CD8-positive, alpha-beta memory T cell (primary cell): ENCODE measurements around the gene PRSS2. TPM values are rescaled to one million over a fixed set of nuclear protein-coding genes. Genes with fewer than 3 reads are reported as not detected.
"Not testable (repeated sequence)": the region's sequence is repeated elsewhere in the genome, so short reads cannot be mapped to it uniquely, and the experiment has no call there.

Source experiments
- CTCF ChIA-PET: fragments of 350-600 bp; sonication (Branson Sonifier 250); formaldehyde crosslinking; loops from one replicate; lab custom pipeline; 2021; ENCODE audit warnings: antibody characterized with exemption; lab: Charles Lee
- POLR2A ChIA-PET: fragments of 350-600 bp; sonication (Branson Sonifier 250); formaldehyde crosslinking; loops from one replicate; lab custom pipeline; 2021; ENCODE audit warnings: antibody characterized with exemption; lab: Charles Lee
- DNase-seq, 5 donors: peaks; one replicate each; pipeline versions ENCODE4 v3.0.0 to v3.0.0-alpha.2; 2020 to 2022; ENCODE audit warnings: mixed read lengths in 1 of 5
- H3K27ac ChIP-seq: one replicate; pipeline ENCODE4 v1.7.0; 2013; ENCODE audit warnings: low read depth, mild to moderate bottlenecking, low read length, moderate library complexity
- H3K27me3 ChIP-seq: 2 replicates; pipeline ENCODE4 v1.7.0; 2013; ENCODE audit warnings: low read length, mild to moderate bottlenecking; ENCODE audit not compliant: insufficient read depth, poor library complexity, severe bottlenecking
- H3K36me3 ChIP-seq: 2 replicates; pipeline ENCODE4 v1.7.0; 2013; ENCODE audit warnings: mild to moderate bottlenecking, low read length, moderate library complexity; ENCODE audit not compliant: insufficient read depth
- H3K4me1 ChIP-seq: 2 replicates; pipeline ENCODE4 v1.7.0; 2013; ENCODE audit warnings: mild to moderate bottlenecking, low read length, moderate library complexity; ENCODE audit not compliant: insufficient read depth
- H3K4me3 ChIP-seq: 2 replicates; pipeline ENCODE4 v1.7.0; 2013; ENCODE audit warnings: mild to moderate bottlenecking, low read length
- H3K9me3 ChIP-seq: 2 replicates; pipeline ENCODE4 v1.7.0; 2013; ENCODE audit warnings: mild to moderate bottlenecking, low read length
- H3K27ac Mint-ChIP-seq, 8 donors: one replicate each; pipeline ENCODE4 v1.8.0; 2020 to 2021; ENCODE audit warnings: mixed read lengths in 8 of 8, mild to moderate bottlenecking in 6 of 8, inconsistent platforms in 3 of 8, moderate library complexity in 3 of 8
- H3K27me3 Mint-ChIP-seq, 2 donors: one replicate each; pipeline ENCODE4 v1.8.0; 2020 to 2021; ENCODE audit warnings: mixed read lengths in 2 of 2, mild to moderate bottlenecking in 1 of 2, moderate library complexity in 1 of 2
- H3K36me3 Mint-ChIP-seq, 3 donors: one replicate each; pipeline ENCODE4 v1.8.0; 2020 to 2021; ENCODE audit warnings: mixed read lengths in 3 of 3, inconsistent platforms in 1 of 3, mild to moderate bottlenecking in 1 of 3
- H3K4me1 Mint-ChIP-seq, 3 donors: one replicate each; pipeline ENCODE4 v1.8.0; 2020 to 2021; ENCODE audit warnings: mixed read lengths in 3 of 3, inconsistent platforms in 1 of 3, mild to moderate bottlenecking in 1 of 3
- H3K4me3 Mint-ChIP-seq, 7 donors: one replicate each; pipeline ENCODE4 v1.8.0; 2020 to 2021; ENCODE audit warnings: mixed read lengths in 7 of 7, mild to moderate bottlenecking in 6 of 7, moderate library complexity in 4 of 7, inconsistent platforms in 2 of 7
- H3K9me3 Mint-ChIP-seq, 5 donors: one replicate each; pipeline ENCODE4 v1.8.0; 2020 to 2022; ENCODE audit warnings: mixed read lengths in 5 of 5, mild to moderate bottlenecking in 3 of 5, moderate library complexity in 2 of 5, inconsistent platforms in 1 of 5
- polyA plus RNA-seq: library from polyadenylated mRNA; unstranded; fragments of 300-500 nt; fragmentation: Illumina TruSeq; gene quantifications from one replicate; pipeline ENCODE4 v1.2.3, GENCODE V29; 2021
- total RNA-seq, 2 experiments: library from RNA; stranded (reverse); gene quantifications; one replicate each; pipeline ENCODE4 v1.2.3, GENCODE V29; 2021

The PRSS2 gene
- total RNA-seq (not detected), polyA plus RNA-seq (not detected)

DNA sequence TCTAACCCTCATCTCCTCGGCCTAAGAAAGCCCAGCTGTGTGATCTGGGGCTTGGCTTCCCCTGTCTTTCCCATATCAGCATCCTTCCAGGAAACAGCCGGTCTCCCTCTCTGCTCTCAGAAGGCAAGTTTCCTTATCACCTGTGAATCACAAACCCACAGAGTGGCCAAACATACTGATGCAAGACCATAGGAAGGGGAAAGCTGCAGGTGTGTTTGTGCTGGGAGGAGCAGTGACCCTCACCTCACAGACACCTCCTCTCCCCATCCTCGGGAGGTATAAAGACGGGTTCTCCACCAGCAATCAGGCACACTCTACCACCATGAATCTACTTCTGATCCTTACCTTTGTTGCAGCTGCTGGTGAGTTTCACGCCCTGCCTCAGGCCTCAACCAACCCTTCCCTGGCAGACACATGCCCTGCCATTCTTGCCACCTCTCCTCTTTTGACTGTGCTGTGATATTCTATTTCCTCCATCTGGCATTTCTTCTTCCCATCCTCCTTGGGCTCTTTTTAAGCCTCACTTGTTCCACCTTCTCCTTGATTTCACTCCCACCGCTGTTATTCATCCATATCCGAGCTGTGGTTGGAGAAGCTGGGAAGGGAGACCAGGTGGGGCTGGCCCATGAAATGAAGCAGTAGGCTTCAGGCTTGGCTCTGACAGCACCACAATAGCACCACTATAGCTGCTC, at the start of gene PRSS2:
Gene PRSS2, plus strand, starts transcription at position 310 of the 692 bp plus-strand sequence. Its CDS starts 13 bp downstream, at position 323.
- Mint-ChIP-seq H3K9me3 (no peaks in the 10 kb centered on the region), H3K27ac (peak within 1 kb of the TSS in 1 of 8 donors; percentile 72), H3K4me1 (peaks cover 0 to 2% (median 0%) of the 10 kb centered on the region in 3 donors), H3K36me3 (no peaks in the 10 kb centered on the region), H3K27me3 (peaks cover 2 to 3% of the 10 kb centered on the region in 2 donors), H3K4me3 (no peak within 1 kb of the TSS)
- ChIA-PET POLR2A (no interaction called here), CTCF (no interaction called here)
- Histone ChIP-seq H3K9me3 (no peaks in the 10 kb centered on the region), H3K4me1 (no peaks in the 10 kb centered on the region), H3K4me3 (no peak within 1 kb of the TSS), H3K27ac (no peak within 1 kb of the TSS), H3K36me3 (no peaks in the 10 kb centered on the region), H3K27me3 (no peaks in the 10 kb centered on the region)
- DNase-seq = no peak

DNA sequence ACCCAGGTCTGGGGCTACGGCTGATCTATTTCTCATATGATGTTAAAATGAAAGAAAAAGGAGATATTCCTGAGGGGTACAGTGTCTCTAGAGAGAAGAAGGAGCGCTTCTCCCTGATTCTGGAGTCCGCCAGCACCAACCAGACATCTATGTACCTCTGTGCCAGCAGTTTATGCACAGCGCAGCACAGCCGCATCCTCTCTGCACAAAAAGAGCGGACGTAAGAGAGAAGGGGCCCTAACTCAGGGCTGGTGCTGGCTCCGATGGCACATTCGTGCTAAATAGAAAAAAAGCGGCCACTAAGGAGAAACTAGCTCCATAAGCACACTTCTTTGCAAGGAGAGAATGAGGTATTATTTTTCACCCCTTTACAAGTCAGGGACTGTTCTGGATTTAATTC, 49.8 kb upstream of the PRSS2 start:
- Mint-ChIP-seq H3K4me3 (peak overlapping the region; percentile 54 to 92 (median 76)), H3K36me3 (no peaks in the 10 kb centered on the region), H3K4me1 (peaks cover 37 to 44% (median 37%) of the 10 kb centered on the region in 3 donors), H3K27ac (peak overlapping the region in 6 of 8 donors; percentile 71 to 98 (median 84)), H3K27me3 (no peaks in the 10 kb centered on the region), H3K9me3 (no peaks in the 10 kb centered on the region)
- POLR2A ChIA-PET = no interaction called here
- Histone ChIP-seq H3K27me3 (no peaks in the 10 kb centered on the region), H3K27ac (no peak overlapping the region), H3K4me3 (no peak overlapping the region), H3K4me1 (peaks cover 13% of the 10 kb centered on the region), H3K9me3 (no peaks in the 10 kb centered on the region), H3K36me3 (no peaks in the 10 kb centered on the region)
- no peak for DNase-seq
- CTCF ChIA-PET = no interaction called here

DNA sequence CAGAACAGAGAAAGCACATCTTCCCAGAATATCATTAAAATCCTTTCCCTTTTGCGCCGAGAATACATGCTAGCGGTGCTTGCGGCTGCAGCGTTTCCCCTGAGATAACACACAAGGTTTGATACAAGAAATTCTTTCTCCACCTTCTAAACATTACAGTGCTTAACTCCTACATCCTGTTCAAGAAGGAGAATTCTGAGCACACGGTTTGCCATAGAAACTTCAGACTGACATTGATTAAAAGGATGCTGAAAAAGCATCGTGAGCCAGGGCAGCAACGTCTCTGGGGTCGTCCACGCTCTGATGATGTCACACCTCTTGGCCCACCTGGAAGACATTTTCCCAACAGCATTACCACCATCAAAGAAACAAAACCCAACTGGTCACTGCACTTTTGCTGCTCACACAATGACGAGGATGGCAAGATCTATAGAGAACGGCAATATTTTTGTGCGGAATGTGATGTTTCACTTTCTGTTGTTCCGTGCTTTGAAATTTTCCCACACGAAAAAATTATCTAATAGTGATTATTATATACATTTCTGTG, 48.4 kb upstream of the PRSS2 start:
- Mint-ChIP-seq H3K27me3 (no peaks in the 10 kb centered on the region), H3K9me3 (no peaks in the 10 kb centered on the region), H3K27ac (peak overlapping the region; percentile 54 to 97 (median 92)), H3K4me3 (peak overlapping the region; percentile 88 to 95 (median 90)), H3K36me3 (no peaks in the 10 kb centered on the region), H3K4me1 (peaks cover 23 to 31% (median 25%) of the 10 kb centered on the region in 3 donors)
- Histone ChIP-seq H3K4me3 (no peak overlapping the region), H3K27me3 (no peaks in the 10 kb centered on the region), H3K36me3 (no peaks in the 10 kb centered on the region), H3K4me1 (no peaks in the 10 kb centered on the region), H3K27ac (no peak overlapping the region), H3K9me3 (no peaks in the 10 kb centered on the region)
- POLR2A ChIA-PET = no interaction called here
- DNase-seq = no peak
- CTCF ChIA-PET = no interaction called here

DNA sequence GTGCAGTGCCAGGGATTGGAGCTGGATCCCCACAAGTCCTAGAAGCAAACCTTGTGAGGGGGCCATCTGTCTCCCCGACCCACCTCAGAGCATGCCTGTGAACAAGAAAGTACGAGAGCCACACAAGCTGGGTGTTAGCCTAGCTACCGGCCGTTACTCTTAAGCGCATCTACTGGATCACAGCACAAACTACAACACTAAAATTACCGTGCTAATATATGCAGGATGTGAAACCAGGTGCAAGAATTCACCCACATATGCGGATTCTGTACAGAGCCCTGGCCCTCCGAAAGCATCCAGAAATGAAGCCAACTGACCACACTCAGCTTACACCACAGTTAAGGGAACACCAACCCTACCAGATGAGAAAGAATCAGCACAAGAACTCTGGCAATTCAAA, 37.5 kb upstream of the PRSS2 start:
- H3K36me3 Mint-ChIP-seq = no peaks in the 10 kb centered on the region
- Histone ChIP-seq H3K27ac (no peak overlapping the region), H3K4me1 (no peaks in the 10 kb centered on the region), H3K36me3 (no peaks in the 10 kb centered on the region), H3K27me3 (no peaks in the 10 kb centered on the region), H3K4me3 (no peak overlapping the region), H3K9me3 (no peaks in the 10 kb centered on the region)
- peak overlapping the region in 3 of 7 donors; percentile 5 to 37 (median 23) for H3K4me3 Mint-ChIP-seq
- H3K4me1 Mint-ChIP-seq = no peaks in the 10 kb centered on the region
- no peak overlapping the region for H3K27ac Mint-ChIP-seq
- H3K9me3 Mint-ChIP-seq = no peaks in the 10 kb centered on the region
- no peaks in the 10 kb centered on the region for H3K27me3 Mint-ChIP-seq
- ChIA-PET CTCF (no interaction called here), POLR2A (no interaction called here)
- DNase-seq = no peak

DNA sequence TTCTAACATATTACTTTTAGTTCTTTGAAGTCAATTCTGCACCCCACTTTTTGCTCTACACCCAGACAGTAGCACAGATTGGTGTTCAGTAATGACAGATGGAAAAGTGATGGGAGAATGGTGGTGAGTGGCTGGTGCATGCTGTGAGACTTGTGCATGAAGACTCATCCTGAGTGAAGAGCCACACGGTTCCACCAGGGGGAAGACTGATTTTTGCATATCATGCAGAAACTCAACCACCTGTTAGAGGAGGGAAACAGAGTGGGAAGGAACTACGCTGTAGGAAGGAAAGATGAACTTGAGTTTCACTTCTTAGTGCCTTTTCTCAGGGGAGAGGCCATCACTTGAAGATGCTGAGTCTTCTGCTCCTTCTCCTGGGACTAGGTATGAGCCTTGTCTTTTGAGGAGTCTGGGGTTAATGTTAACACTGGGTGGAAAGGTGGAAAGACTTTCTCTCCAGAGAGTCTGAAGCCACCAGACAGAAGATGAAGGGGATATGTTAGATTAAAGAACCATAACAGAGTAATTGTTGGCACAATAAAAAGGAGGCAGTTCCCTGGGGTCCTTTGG, 30.8 kb upstream of the PRSS2 start:
- H3K27me3 Mint-ChIP-seq = no peaks in the 10 kb centered on the region
- no peaks in the 10 kb centered on the region for H3K9me3 Mint-ChIP-seq
- Histone ChIP-seq H3K4me3 (no peak overlapping the region), H3K36me3 (no peaks in the 10 kb centered on the region), H3K27me3 (no peaks in the 10 kb centered on the region), H3K27ac (no peak overlapping the region), H3K9me3 (no peaks in the 10 kb centered on the region), H3K4me1 (no peaks in the 10 kb centered on the region)
- peaks cover 0 to 3% (median 0%) of the 10 kb centered on the region in 3 donors for H3K4me1 Mint-ChIP-seq
- ChIA-PET POLR2A (no interaction called here), CTCF (no interaction called here)
- H3K27ac Mint-ChIP-seq = peak overlapping the region in 4 of 8 donors; percentile 22 to 71 (median 48)
- H3K36me3 Mint-ChIP-seq = no peaks in the 10 kb centered on the region
- no peak for DNase-seq
- H3K4me3 Mint-ChIP-seq = peak overlapping the region; percentile 5 to 70 (median 58)

DNA sequence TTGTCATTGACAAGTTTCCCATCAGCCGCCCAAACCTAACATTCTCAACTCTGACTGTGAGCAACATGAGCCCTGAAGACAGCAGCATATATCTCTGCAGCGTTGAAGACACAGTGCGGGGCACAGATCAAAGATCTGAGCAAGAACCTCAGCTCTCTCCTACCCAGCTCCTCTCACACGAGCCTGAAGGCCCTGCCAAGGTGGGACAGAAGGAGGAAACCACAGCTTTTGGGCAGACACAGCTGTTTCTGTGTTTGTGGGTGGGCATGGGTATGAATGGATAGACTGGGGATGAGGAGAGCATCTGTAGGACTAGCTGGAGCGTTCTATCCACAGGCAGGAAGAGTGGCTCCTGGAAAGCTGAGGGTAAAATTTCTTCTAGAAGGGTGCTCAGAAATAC, 30.0 kb upstream of the PRSS2 start:
- POLR2A ChIA-PET = no interaction called here
- CTCF ChIA-PET = no interaction called here
- no peaks in the 10 kb centered on the region for H3K36me3 ChIP-seq
- no peaks in the 10 kb centered on the region for H3K9me3 Mint-ChIP-seq
- H3K4me1 ChIP-seq = no peaks in the 10 kb centered on the region
- no peaks in the 10 kb centered on the region for H3K27me3 ChIP-seq
- no peaks in the 10 kb centered on the region for H3K36me3 Mint-ChIP-seq
- H3K9me3 ChIP-seq = no peaks in the 10 kb centered on the region
- DNase-seq = no peak
- H3K4me3 ChIP-seq = no peak overlapping the region
- peaks cover 0 to 3% (median 0%) of the 10 kb centered on the region in 3 donors for H3K4me1 Mint-ChIP-seq
- H3K4me3 Mint-ChIP-seq = peak overlapping the region in 2 of 7 donors; percentile 23 to 26
- H3K27ac Mint-ChIP-seq = peak overlapping the region in 1 of 8 donors; percentile 21
- no peak overlapping the region for H3K27ac ChIP-seq
- H3K27me3 Mint-ChIP-seq = no peaks in the 10 kb centered on the region

DNA sequence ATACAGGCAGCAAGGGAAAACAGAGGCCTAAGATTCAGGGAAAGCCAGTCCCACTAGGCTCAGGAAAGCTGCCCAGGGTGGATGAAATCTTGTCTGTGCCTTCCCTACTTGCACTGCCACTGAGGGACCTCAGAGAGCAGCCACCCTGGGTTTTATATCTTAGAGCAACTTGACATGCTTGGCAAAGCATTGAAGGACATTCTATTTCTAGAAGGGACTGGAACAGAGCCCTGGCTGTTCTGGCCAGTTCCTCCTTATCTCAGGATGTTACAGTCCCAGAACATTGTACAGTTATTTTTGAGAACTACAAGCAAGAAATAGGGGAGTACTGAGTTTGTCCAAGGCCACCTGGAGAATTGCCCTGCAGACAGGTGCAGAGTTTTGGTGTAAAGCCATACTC, 28.8 kb upstream of the PRSS2 start:
- H3K27ac Mint-ChIP-seq, H3K27me3 Mint-ChIP-seq, H3K4me3 ChIP-seq, H3K9me3 Mint-ChIP-seq, POLR2A ChIA-PET, H3K9me3 ChIP-seq, H3K36me3 Mint-ChIP-seq, H3K4me1 ChIP-seq, H3K27me3 ChIP-seq, H3K27ac ChIP-seq, DNase-seq, H3K4me1 Mint-ChIP-seq, CTCF ChIA-PET, H3K4me3 Mint-ChIP-seq, H3K36me3 ChIP-seq: not testable (repeated sequence)

DNA sequence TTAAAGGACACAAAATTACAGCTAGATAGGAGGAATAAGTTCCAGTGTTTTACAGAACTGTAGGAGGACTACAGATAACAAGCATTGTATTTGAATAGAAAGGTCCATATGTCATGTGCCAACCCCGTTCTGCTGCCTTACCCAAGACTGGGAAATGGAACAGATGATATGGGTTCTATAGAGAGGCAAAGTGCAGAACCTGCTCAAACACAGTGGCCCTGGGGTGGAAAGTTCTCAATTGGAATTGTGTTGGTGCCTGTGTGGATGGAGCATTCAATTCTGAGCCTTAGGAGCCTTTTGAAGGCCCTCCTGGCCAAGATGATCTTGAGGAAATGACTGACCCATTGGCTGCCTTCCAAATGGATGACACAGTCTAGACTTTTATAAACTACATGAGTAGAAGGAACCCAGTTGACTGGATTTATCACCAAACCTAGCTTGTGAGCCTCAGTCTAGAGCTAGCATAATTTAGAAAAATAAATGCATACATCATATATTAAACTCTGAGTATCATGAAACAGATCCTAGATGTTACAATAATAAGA, 25.6 kb upstream of the PRSS2 start:
- H3K4me3 Mint-ChIP-seq = no peak overlapping the region
- CTCF ChIA-PET = no interaction called here

More for the DNA sequence above, 25.6 kb upstream of the PRSS2 start:
- no peaks in the 10 kb centered on the region for H3K27me3 Mint-ChIP-seq
- no peaks in the 10 kb centered on the region for H3K36me3 Mint-ChIP-seq
- H3K4me3 ChIP-seq = no peak overlapping the region
- H3K4me1 Mint-ChIP-seq = no peaks in the 10 kb centered on the region
- DNase-seq = no peak
- POLR2A ChIA-PET = no interaction called here
- no peak overlapping the region for H3K27ac Mint-ChIP-seq
- no peaks in the 10 kb centered on the region for H3K9me3 ChIP-seq
- no peaks in the 10 kb centered on the region for H3K4me1 ChIP-seq
- no peaks in the 10 kb centered on the region for H3K36me3 ChIP-seq
- no peaks in the 10 kb centered on the region for H3K9me3 Mint-ChIP-seq
- H3K27me3 ChIP-seq = no peaks in the 10 kb centered on the region
- H3K27ac ChIP-seq = no peak overlapping the region
